ENCODE measurements around the gene KIAA0232. TPM values are rescaled to one million over a fixed set of nuclear protein-coding genes. Genes with fewer than 3 reads are reported as not detected.

The KIAA0232 gene
- total and polyA plus RNA-seq, 10 of the 15 experiments (the other 5 are each of a cell fraction or from before 2014, with no cell fraction given): 2.8 to 15.1 (median 10.8) TPM

GRCh38 chr4:6782147-6782845, at the start of gene KIAA0232 (continued):
- TF ChIP-seq NKRF (conservative IDR thresholded peaks at IDR 0.05): peak; percentile 85
- TF ChIP-seq CBX3 (IDR thresholded peaks at IDR 0.05; ENCODE audit: borderline replicate concordance, low read depth): no peak
- 0 out of 2 replicates have a peak, but pooled peaks have one; percentile 5 for TF ChIP-seq SMC3 (IDR thresholded peaks at IDR 0.05; ENCODE audit: borderline replicate concordance, low read length)
- TF ChIP-seq ASH2L (IDR thresholded peaks at IDR 0.05; ENCODE audit: borderline replicate concordance, low read depth): no peak
- peak; percentile 53; the same call in 1 of the 2 replicates for TF ChIP-seq ATF2 (IDR thresholded peaks at IDR 0.05; ENCODE audit: low read length)
- 0 out of 2 replicates have a peak, but pooled peaks have one; percentile 31 for TF ChIP-seq ZNF24 (IDR thresholded peaks at IDR 0.05)
- peak; percentile 50 for TF ChIP-seq KLF5 (IDR thresholded peaks at IDR 0.05; ENCODE audit: partially characterized antibody)
- TF ChIP-seq BCL3 (IDR thresholded peaks at IDR 0.05; ENCODE audit: borderline replicate concordance, insufficient read depth, low read depth, low read length, poor library complexity, severe bottlenecking): no peak
- peak; percentile 33; the same call in 1 of the 2 replicates for TF ChIP-seq TCF12 (IDR thresholded peaks at IDR 0.05; ENCODE audit: low read depth, low read length)
- TF ChIP-seq KDM1A (IDR thresholded peaks at IDR 0.05; ENCODE audit: borderline replicate concordance): no peak
- TF ChIP-seq HCFC1 (IDR thresholded peaks at IDR 0.05; ENCODE audit: low read length): peak; percentile 42; the same call in 1 of the 2 replicates
- no peak for TF ChIP-seq ZNF274 (IDR thresholded peaks at IDR 0.05; ENCODE audit: insufficient read depth, insufficient read length)
- no peak for TF ChIP-seq HSF1 (IDR thresholded peaks at IDR 0.05; ENCODE audit: low read depth, low read length)
- no peak for TF ChIP-seq SMAD5 (IDR thresholded peaks at IDR 0.05; ENCODE audit: low read depth)
- TF ChIP-seq MTA2 (IDR thresholded peaks at IDR 0.05; ENCODE audit: low read depth): no peak
- TF ChIP-seq CEBPB (IDR thresholded peaks at IDR 0.05; ENCODE audit: borderline replicate concordance in 1 of 2, low read depth in 2 of 2, low read length in 2 of 2): no peak
- no peak for TF ChIP-seq NBN (IDR thresholded peaks at IDR 0.05)
- TF ChIP-seq JUNB (IDR thresholded peaks at IDR 0.05): no peak
- no peak for TF ChIP-seq ZNF622 (IDR thresholded peaks at IDR 0.05)
- no peak for TF ChIP-seq CHD4 (IDR thresholded peaks at IDR 0.05)
- TF ChIP-seq NR2F1 (conservative IDR thresholded peaks at IDR 0.05): peak; percentile 96
- TF ChIP-seq E4F1 (IDR thresholded peaks at IDR 0.05; ENCODE audit: borderline replicate concordance, partially characterized antibody): no peak
- TF ChIP-seq ESRRA (IDR thresholded peaks at IDR 0.05; ENCODE audit: low read length): no peak

All from GM12878 (cell line).